Thyroid gland (tissue), 4 donors: ENCODE measurements around the gene DPF3. TPM values are rescaled to one million over a fixed set of nuclear protein-coding genes. Genes with fewer than 3 reads are reported as not detected.

Source experiments
- DNase-seq, 2 donors: peaks; one replicate each; pipeline ENCODE4 v3.0.0-alpha.2; 2019
- H3K27ac ChIP-seq, 3 donors: fragments of 200-600 bp; sonication (generic); 1 replicate in 2 of 3; 2 replicates in 1 of 3; pipeline ENCODE4 v1.5.1; 2016 to 2019; ENCODE audit warnings: mild to moderate bottlenecking in 1 of 3, moderate library complexity in 1 of 3
- H3K27me3 ChIP-seq: fragments of 200-600 bp; sonication (generic); one replicate; pipeline ENCODE4 v1.5.1; 2019
- H3K36me3 ChIP-seq, 2 donors: fragments of 200-600 bp; sonication (generic); one replicate each; pipeline ENCODE4 v1.5.1; 2016 to 2019
- H3K4me1 ChIP-seq, 2 donors: fragments of 200-600 bp; sonication (generic); one replicate each; pipeline ENCODE4 v1.5.1; 2017 to 2019
- H3K4me3 ChIP-seq, 3 donors: fragments of 200-600 bp; sonication (generic); replicated peaks in 1 of 3; 1 replicate in 2 of 3; 2 replicates in 1 of 3; pipeline ENCODE4 v1.5.1; 2016; ENCODE audit warnings: mild to moderate bottlenecking in 1 of 3
- H3K9me3 ChIP-seq: fragments of 200-600 bp; sonication (generic); one replicate; pipeline ENCODE4 v1.5.1; 2017
- POLR2A ChIP-seq, 2 donors: fragments of 450-650 bp; IDR thresholded peaks; one replicate each; pipeline ENCODE4 v1.6.1; 2017; ENCODE audit warnings: antibody characterized with exemption in 2 of 2, mild to moderate bottlenecking in 2 of 2, moderate library complexity in 1 of 2
- WGBS, 2 donors: methylation state at CpG; one replicate each; pipeline ENCODE4 v1.1.5; 2017; 5-methylcytosine and 5-hydroxymethylcytosine counted together
- intact Hi-C: fragments of 100-400 bp; cut with DNase I; formaldehyde crosslinking; loops from one replicate; pipeline ENCODE4 v1.15.1; 2023
- total RNA-seq, 4 donors: library from RNA; depleted of rRNA; stranded (reverse); fragments of >200 nt; gene quantifications; one replicate each; pipeline ENCODE4 v1.2.3, GENCODE V29; 2016
- TF ChIP-seq, protein P1 (sequence below), 6 experiments: fragments of 200-600 bp in 3 of 6; fragments of 450-650 bp in 3 of 6; sonication (generic) in 3 of 6; IDR thresholded peaks; one replicate each; pipeline ENCODE4 v1.5.1; 2016 to 2019; ENCODE audit warnings: antibody characterized with exemption in 6 of 6, mild to moderate bottlenecking in 2 of 6, inconsistent platforms in 1 of 6, moderate library complexity in 1 of 6

Gene DPF3
- total RNA-seq, 4 donors from 2014 or later: 0.27 to 3.3 (median 1.3) TPM

- H3K27ac ChIP-seq: no peak overlapping the region
- TF ChIP-seq, protein P1, sequence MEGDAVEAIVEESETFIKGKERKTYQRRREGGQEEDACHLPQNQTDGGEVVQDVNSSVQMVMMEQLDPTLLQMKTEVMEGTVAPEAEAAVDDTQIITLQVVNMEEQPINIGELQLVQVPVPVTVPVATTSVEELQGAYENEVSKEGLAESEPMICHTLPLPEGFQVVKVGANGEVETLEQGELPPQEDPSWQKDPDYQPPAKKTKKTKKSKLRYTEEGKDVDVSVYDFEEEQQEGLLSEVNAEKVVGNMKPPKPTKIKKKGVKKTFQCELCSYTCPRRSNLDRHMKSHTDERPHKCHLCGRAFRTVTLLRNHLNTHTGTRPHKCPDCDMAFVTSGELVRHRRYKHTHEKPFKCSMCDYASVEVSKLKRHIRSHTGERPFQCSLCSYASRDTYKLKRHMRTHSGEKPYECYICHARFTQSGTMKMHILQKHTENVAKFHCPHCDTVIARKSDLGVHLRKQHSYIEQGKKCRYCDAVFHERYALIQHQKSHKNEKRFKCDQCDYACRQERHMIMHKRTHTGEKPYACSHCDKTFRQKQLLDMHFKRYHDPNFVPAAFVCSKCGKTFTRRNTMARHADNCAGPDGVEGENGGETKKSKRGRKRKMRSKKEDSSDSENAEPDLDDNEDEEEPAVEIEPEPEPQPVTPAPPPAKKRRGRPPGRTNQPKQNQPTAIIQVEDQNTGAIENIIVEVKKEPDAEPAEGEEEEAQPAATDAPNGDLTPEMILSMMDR (IDR thresholded peaks at IDR 0.05): no peak
- TF ChIP-seq POLR2A (IDR thresholded peaks at IDR 0.05): no peak
- intact Hi-C loops: no loop called here
- 89 to 90% methylated on average over 8 of the region's 8 CpGs for WGBS, 2 donors
- no peak overlapping the region for H3K4me3 ChIP-seq
- no peaks in the 10 kb centered on the region for H3K9me3 ChIP-seq
- H3K27me3 ChIP-seq: no peaks in the 10 kb centered on the region
- H3K36me3 ChIP-seq: no peaks in the 10 kb centered on the region
- H3K4me1 ChIP-seq: peaks cover 0 to 7% of the 10 kb centered on the region in 2 donors
- no peak for DNase-seq
These were observed 285.3 kb downstream of the DPF3 start for GRCh38 chr14:72608391-72609204.

- no peaks in the 10 kb centered on the region for H3K36me3 ChIP-seq
- no peak for DNase-seq
- no peak overlapping the region for H3K4me3 ChIP-seq
- H3K27ac ChIP-seq: no peak overlapping the region
- no peaks in the 10 kb centered on the region for H3K27me3 ChIP-seq
- no peaks in the 10 kb centered on the region for H3K9me3 ChIP-seq
- intact Hi-C loops: no loop called here
- H3K4me1 ChIP-seq: no peaks in the 10 kb centered on the region
- TF ChIP-seq, protein P1 (IDR thresholded peaks at IDR 0.05): no peak
- no peak for TF ChIP-seq POLR2A (IDR thresholded peaks at IDR 0.05)
- WGBS, 2 donors: 76 to 89% methylated on average over 11 to 12 of the region's 12 CpGs
These were observed 286.3 kb downstream of the DPF3 start for GRCh38 chr14:72607386-72608130.

- intact Hi-C loops: no loop called here
- TF ChIP-seq POLR2A (IDR thresholded peaks at IDR 0.05): no peak
- TF ChIP-seq, protein P1 (IDR thresholded peaks at IDR 0.05): no peak
- Histone ChIP-seq H3K36me3 (no peaks in the 10 kb centered on the region), H3K9me3 (no peaks in the 10 kb centered on the region), H3K27me3 (no peaks in the 10 kb centered on the region), H3K4me1 (no peaks in the 10 kb centered on the region), H3K4me3 (no peak overlapping the region), H3K27ac (no peak overlapping the region)
- 91 to 100% methylated on average over 1 of the region's 1 CpG for WGBS, 2 donors
- no peak for DNase-seq
These were observed 287.0 kb downstream of the DPF3 start for GRCh38 chr14:72606879-72607278.

DNA sequence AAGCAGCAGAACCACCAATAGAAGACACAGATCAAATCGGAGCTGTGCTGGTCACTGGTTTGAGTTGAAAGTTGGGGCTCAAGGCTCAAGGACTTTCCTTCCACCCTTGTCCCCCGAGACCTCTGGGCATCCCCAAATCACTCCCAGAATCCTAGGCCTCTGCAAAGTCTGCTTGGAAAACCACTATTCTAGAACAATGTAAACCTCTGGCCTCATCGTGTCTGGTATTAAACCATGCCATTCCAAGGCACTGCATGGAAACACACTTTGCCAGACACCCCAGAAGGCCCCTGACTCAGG, 288.0 kb downstream of the DPF3 start:
- DNase-seq: no peak
- TF ChIP-seq POLR2A (IDR thresholded peaks at IDR 0.05): no peak
- TF ChIP-seq, protein P1 (IDR thresholded peaks at IDR 0.05): no peak
- 92 to 100% methylated on average over 3 of the region's 3 CpGs for WGBS, 2 donors
- intact Hi-C loops: no loop called here
- Histone ChIP-seq H3K36me3 (no peaks in the 10 kb centered on the region), H3K4me1 (no peaks in the 10 kb centered on the region), H3K4me3 (no peak overlapping the region), H3K9me3 (no peaks in the 10 kb centered on the region), H3K27ac (no peak overlapping the region), H3K27me3 (no peaks in the 10 kb centered on the region)
